Measurements from ENCODE around the gene INKA2.

INKA2 gene

GRCh38 chr1:111704776-111705175 lies 34.4 kb downstream of the INKA2 start:
- in situ Hi-C loops (cut with HindIII; ENCODE audit: low sequenced_read_pairs): no loop called here
- no peak for TF ChIP-seq CTCF (IDR thresholded peaks at IDR 0.05; ENCODE audit: low read depth, low read length, missing control alignments)
- no peak for DNase-seq (ENCODE audit: low read depth)

GRCh38 chr1:111704240-111704639 lies 35.0 kb downstream of the INKA2 start:
- TF ChIP-seq CTCF (IDR thresholded peaks at IDR 0.05; ENCODE audit: low read depth, low read length, missing control alignments): no peak
- H3K4me3 ChIP-seq (ENCODE audit: low read depth, low read length): no peak overlapping the region
- no peak for DNase-seq (ENCODE audit: low read depth)
- in situ Hi-C loops (cut with HindIII; ENCODE audit: low sequenced_read_pairs): no loop called here

More at GRCh38 chr1:111704776-111705175, 34.4 kb downstream of the INKA2 start:
- H3K4me3 ChIP-seq (ENCODE audit: low read depth, low read length): no peak overlapping the region

- no peak overlapping the region for H3K4me3 ChIP-seq (ENCODE audit: low read depth, low read length)
- no peak for TF ChIP-seq CTCF (IDR thresholded peaks at IDR 0.05; ENCODE audit: low read depth, low read length, missing control alignments)
- no peak for DNase-seq (ENCODE audit: low read depth)
- in situ Hi-C loops (cut with HindIII; ENCODE audit: low sequenced_read_pairs): no loop called here
Measured at GRCh38 chr1:111702504-111703050, 36.6 kb downstream of the INKA2 start.

- no peak for TF ChIP-seq CTCF (IDR thresholded peaks at IDR 0.05; ENCODE audit: low read depth, low read length, missing control alignments)
- no peak for DNase-seq (ENCODE audit: low read depth)
- in situ Hi-C loops (cut with HindIII; ENCODE audit: low sequenced_read_pairs): no loop called here
- no peak overlapping the region for H3K4me3 ChIP-seq (ENCODE audit: low read depth, low read length)
Measured at GRCh38 chr1:111699268-111699667, 39.9 kb downstream of the INKA2 start.

GRCh38 chr1:111696330-111696729 lies 42.9 kb downstream of the INKA2 start:
- in situ Hi-C loops (cut with HindIII; ENCODE audit: low sequenced_read_pairs): no loop called here
- H3K4me3 ChIP-seq (ENCODE audit: low read depth, low read length): no peak overlapping the region
- TF ChIP-seq CTCF (IDR thresholded peaks at IDR 0.05; ENCODE audit: low read depth, low read length, missing control alignments): no peak
- no peak for DNase-seq (ENCODE audit: low read depth)

GRCh38 chr1:111695801-111696200 lies 43.4 kb downstream of the INKA2 start:
- TF ChIP-seq CTCF (IDR thresholded peaks at IDR 0.05; ENCODE audit: low read depth, low read length, missing control alignments): no peak
- in situ Hi-C loops (cut with HindIII; ENCODE audit: low sequenced_read_pairs): no loop called here
- no peak for DNase-seq (ENCODE audit: low read depth)
- H3K4me3 ChIP-seq (ENCODE audit: low read depth, low read length): no peak overlapping the region
